ENCODE measurements around the gene SHANK1. TPM values are rescaled to one million over a fixed set of nuclear protein-coding genes. Genes with fewer than 3 reads are reported as not detected.

SHANK1 gene
- total RNA-seq, 1 experiment from 2014 or later, result not detected

- no peak for DNase-seq (ENCODE audit: low read depth in 1 of 2, low spot score in 2 of 2)
- H3K9me3 ChIP-seq (replicated peaks), result 0 out of 2 replicates have a peak, but pooled peaks cover 2% of the 10 kb centered on the region
- no peak overlapping the region for H3K27ac ChIP-seq
- H3K27me3 ChIP-seq (replicated peaks), result peaks cover 9% of the 10 kb centered on the region
- no peak overlapping the region for H3K4me3 ChIP-seq
- no peaks in the 10 kb centered on the region for H3K36me3 ChIP-seq
- H3K4me1 ChIP-seq (replicated peaks), result no peaks in the 10 kb centered on the region
Measured at GRCh38 chr19:50647879-50648615, 71.6 kb downstream of the SHANK1 start.

GRCh38 chr19:50646074-50646807, 73.4 kb downstream of the SHANK1 start:
- Histone ChIP-seq H3K9me3 (replicated peaks) (0 out of 2 replicates have a peak, but pooled peaks cover 2% of the 10 kb centered on the region), H3K36me3 (no peaks in the 10 kb centered on the region), H3K27me3 (replicated peaks) (peaks cover 9% of the 10 kb centered on the region; the same call in 1 of the 2 replicates), H3K27ac (no peak overlapping the region), H3K4me1 (replicated peaks) (no peaks in the 10 kb centered on the region), H3K4me3 (no peak overlapping the region)
- DNase-seq (ENCODE audit: low read depth in 1 of 2, low spot score in 2 of 2), result no peak

- Histone ChIP-seq H3K4me3 (no peak overlapping the region), H3K27ac (no peak overlapping the region), H3K27me3 (replicated peaks) (peaks cover 17% of the 10 kb centered on the region), H3K36me3 (no peaks in the 10 kb centered on the region), H3K4me1 (replicated peaks) (no peaks in the 10 kb centered on the region), H3K9me3 (replicated peaks) (0 out of 2 replicates have a peak, but pooled peaks cover 2% of the 10 kb centered on the region)
- no peak for DNase-seq (ENCODE audit: low read depth in 1 of 2, low spot score in 2 of 2)
Measured at GRCh38 chr19:50645107-50645506, 74.5 kb downstream of the SHANK1 start.

- H3K9me3 ChIP-seq (replicated peaks), result 0 out of 2 replicates have a peak, but pooled peaks cover 2% of the 10 kb centered on the region
- H3K4me3 ChIP-seq, result no peak overlapping the region
- DNase-seq (ENCODE audit: low read depth in 1 of 2, low spot score in 2 of 2), result no peak
- no peaks in the 10 kb centered on the region for H3K36me3 ChIP-seq
- no peaks in the 10 kb centered on the region for H3K4me1 ChIP-seq (replicated peaks)
- H3K27me3 ChIP-seq (replicated peaks), result peaks cover 22% of the 10 kb centered on the region
- no peak overlapping the region for H3K27ac ChIP-seq
Measured at GRCh38 chr19:50644315-50644915, 75.2 kb downstream of the SHANK1 start.

- Histone ChIP-seq H3K27ac (no peak overlapping the region), H3K4me1 (replicated peaks) (no peaks in the 10 kb centered on the region), H3K36me3 (no peaks in the 10 kb centered on the region), H3K27me3 (replicated peaks) (peaks cover 43% of the 10 kb centered on the region), H3K4me3 (no peak overlapping the region), H3K9me3 (replicated peaks) (no peaks in the 10 kb centered on the region)
- no peak for DNase-seq (ENCODE audit: low read depth in 1 of 2, low spot score in 2 of 2)
Measured at GRCh38 chr19:50640368-50640767, 79.2 kb downstream of the SHANK1 start.

- H3K27ac ChIP-seq, result no peak within 1 kb of the TSS
- no peak for DNase-seq (ENCODE audit: low read depth in 1 of 2, low spot score in 2 of 2)
Measured at GRCh38 chr19:50639121-50640112, 80.2 kb downstream of the SHANK1 start, which contains the start of gene SYT3. SYT3 (minus strand) TSS chr19:50639881; CDS start chr19:50637411, 2,470 bp downstream.

GRCh38 chr19:50638600-50638999, 81.0 kb downstream of the SHANK1 start:
- H3K36me3 ChIP-seq, result no peaks in the 10 kb centered on the region
- no peak overlapping the region for H3K4me3 ChIP-seq
- peaks cover 43% of the 10 kb centered on the region for H3K27me3 ChIP-seq (replicated peaks)
- peaks cover 7% of the 10 kb centered on the region for H3K9me3 ChIP-seq (replicated peaks)
- H3K27ac ChIP-seq, result no peak overlapping the region
- no peaks in the 10 kb centered on the region for H3K4me1 ChIP-seq (replicated peaks)
- DNase-seq (ENCODE audit: low read depth in 1 of 2, low spot score in 2 of 2), result no peak

More at GRCh38 chr19:50639121-50640112, 80.2 kb downstream of the SHANK1 start, which contains the start of gene SYT3:
- H3K36me3 ChIP-seq, result no peaks in the 10 kb centered on the region
- no peaks in the 10 kb centered on the region for H3K4me1 ChIP-seq (replicated peaks)
- H3K9me3 ChIP-seq (replicated peaks), result no peaks in the 10 kb centered on the region
- peaks cover 43% of the 10 kb centered on the region for H3K27me3 ChIP-seq (replicated peaks)
- no peak within 1 kb of the TSS for H3K4me3 ChIP-seq

- Histone ChIP-seq H3K27me3 (replicated peaks) (peaks cover 36% of the 10 kb centered on the region), H3K27ac (no peak overlapping the region), H3K4me3 (no peak overlapping the region), H3K9me3 (replicated peaks) (peaks cover 11% of the 10 kb centered on the region), H3K4me1 (replicated peaks) (no peaks in the 10 kb centered on the region), H3K36me3 (no peaks in the 10 kb centered on the region)
- DNase-seq (ENCODE audit: low read depth in 1 of 2, low spot score in 2 of 2), result no peak
Measured at GRCh38 chr19:50636317-50637085, 83.1 kb downstream of the SHANK1 start.

GRCh38 chr19:50633973-50634372, 85.6 kb downstream of the SHANK1 start:
- DNase-seq (ENCODE audit: low read depth in 1 of 2, low spot score in 2 of 2), result no peak
- Histone ChIP-seq H3K27me3 (replicated peaks) (peaks cover 17% of the 10 kb centered on the region), H3K4me3 (no peak overlapping the region), H3K36me3 (no peaks in the 10 kb centered on the region), H3K4me1 (replicated peaks) (no peaks in the 10 kb centered on the region), H3K27ac (no peak overlapping the region), H3K9me3 (replicated peaks) (peaks cover 11% of the 10 kb centered on the region)

GRCh38 chr19:50633359-50633758, 86.2 kb downstream of the SHANK1 start:
- DNase-seq (ENCODE audit: low read depth in 1 of 2, low spot score in 2 of 2), result no peak
- H3K27ac ChIP-seq, result no peak overlapping the region
- no peaks in the 10 kb centered on the region for H3K36me3 ChIP-seq
- H3K9me3 ChIP-seq (replicated peaks), result peaks cover 11% of the 10 kb centered on the region
- no peaks in the 10 kb centered on the region for H3K4me1 ChIP-seq (replicated peaks)
- no peak overlapping the region for H3K4me3 ChIP-seq
- H3K27me3 ChIP-seq (replicated peaks), result peaks cover 10% of the 10 kb centered on the region; the same call in 1 of the 2 replicates

GRCh38 chr19:50632151-50632835, 87.3 kb downstream of the SHANK1 start:
- DNase-seq (ENCODE audit: low read depth in 1 of 2, low spot score in 2 of 2), result no peak
- Histone ChIP-seq H3K9me3 (replicated peaks) (peaks cover 11% of the 10 kb centered on the region), H3K4me3 (no peak overlapping the region)

GRCh38 chr19:50629801-50630200, 89.8 kb downstream of the SHANK1 start:
- no peak for DNase-seq (ENCODE audit: low read depth in 1 of 2, low spot score in 2 of 2)
- Histone ChIP-seq H3K9me3 (replicated peaks) (peaks cover 11% of the 10 kb centered on the region), H3K27me3 (replicated peaks) (no peaks in the 10 kb centered on the region), H3K27ac (no peak overlapping the region), H3K36me3 (no peaks in the 10 kb centered on the region), H3K4me3 (no peak overlapping the region), H3K4me1 (replicated peaks) (no peaks in the 10 kb centered on the region)

More at GRCh38 chr19:50632151-50632835, 87.3 kb downstream of the SHANK1 start:
- Histone ChIP-seq H3K27ac (no peak overlapping the region), H3K36me3 (no peaks in the 10 kb centered on the region), H3K4me1 (replicated peaks) (no peaks in the 10 kb centered on the region), H3K27me3 (replicated peaks) (peaks cover 1% of the 10 kb centered on the region; the same call in 1 of the 2 replicates)
